ENCODE results near the gene ZNF565.

- TF ChIP-seq ATF2 (IDR thresholded peaks at IDR 0.05; ENCODE audit: low read length) (0 out of 2 replicates have a peak, but pooled peaks have one; percentile 47), MAX (IDR thresholded peaks at IDR 0.05; ENCODE audit: low read depth, low read length) (no peak)
Measured at GRCh38 chr19:36207605-36208252, 6.7 kb downstream of the ZNF565 start.
